Smooth muscle cell (in vitro differentiated cells): Measurements from ENCODE around the gene TRAPPC2. TPM values are rescaled to one million over a fixed set of nuclear protein-coding genes. Genes with fewer than 3 reads are reported as not detected.
"Not testable (repeated sequence)": the region's sequence is repeated elsewhere in the genome, so short reads cannot be mapped to it uniquely, and the experiment has no call there.

Experiments
- DNase-seq: peaks from one replicate; lab custom pipeline; 2025; ENCODE audit not compliant: unreplicated experiment; lab: John Stamatoyannopoulos, UW
- H2AFZ ChIP-seq: fragments of 200-600 bp; sonication (generic); 2 replicates; pipeline ENCODE4 v1.6.0; 2016; ENCODE audit warnings: antibody characterized with exemption, low read depth, mild to moderate bottlenecking
- H3F3A ChIP-seq: fragments of 200-600 bp; sonication (generic); 2 replicates; pipeline ENCODE4 v1.6.0; 2017; ENCODE audit warnings: antibody characterized with exemption, low read depth
- H3K27ac ChIP-seq: fragments of 200-600 bp; sonication (generic); 2 replicates; pipeline ENCODE4 v1.5.1; 2016; ENCODE audit warnings: low read depth, mild to moderate bottlenecking
- H3K27me3 ChIP-seq: fragments of 200-600 bp; sonication (generic); 2 replicates; pipeline ENCODE4 v1.6.1; 2016; ENCODE audit warnings: low read depth, mild to moderate bottlenecking
- H3K36me3 ChIP-seq: fragments of 200-600 bp; sonication (generic); 2 replicates; pipeline ENCODE4 v1.5.1; 2016; ENCODE audit warnings: low read depth
- H3K4me1 ChIP-seq: fragments of 200-600 bp; sonication (generic); 2 replicates; pipeline ENCODE4 v1.5.1; 2016; ENCODE audit warnings: low read depth
- H3K4me2 ChIP-seq: fragments of 200-600 bp; sonication (generic); 2 replicates; pipeline ENCODE4 v1.6.0; 2016; ENCODE audit warnings: mild to moderate bottlenecking
- H3K4me3 ChIP-seq: fragments of 200-600 bp; sonication (generic); 2 replicates; pipeline ENCODE4 v1.5.1; 2016; ENCODE audit warnings: mild to moderate bottlenecking
- H3K79me2 ChIP-seq: fragments of 200-600 bp; sonication (generic); 2 replicates; pipeline ENCODE4 v1.6.0; 2016; ENCODE audit warnings: low read depth, mild to moderate bottlenecking
- H3K9ac ChIP-seq: fragments of 200-600 bp; sonication (generic); 2 replicates; pipeline ENCODE4 v1.6.0; 2016; ENCODE audit warnings: low read depth
- H3K9me3 ChIP-seq: fragments of 200-600 bp; sonication (generic); replicated peaks from 2 replicates; pipeline ENCODE4 v1.5.1; 2016; ENCODE audit warnings: low read depth
- H4K20me1 ChIP-seq: fragments of 200-600 bp; sonication (generic); 2 replicates; pipeline ENCODE4 v1.6.0; 2016; ENCODE audit warnings: low read depth
- WGBS: methylation state at CpG from one replicate; pipeline ENCODE4 v1.1.7; 2016; ENCODE audit warnings: low lambda C conversion rate; 5-methylcytosine and 5-hydroxymethylcytosine counted together
- polyA plus RNA-seq: library from polyadenylated mRNA; unstranded; fragments of >200 nt; fragmentation: Nextera tagmentation; extraction: Ambion mirVana; gene quantifications from 2 replicates; pipeline ENCODE4 v1.2.1, GENCODE V29; 2016
- total RNA-seq: library from RNA; depleted of rRNA; stranded (reverse); fragments of >200 nt; gene quantifications from 2 replicates; pipeline ENCODE4 v1.2.3, GENCODE V29; 2014
- TF ChIP-seq, protein P1 (sequence below): fragments of 200-600 bp; sonication (generic); IDR thresholded peaks from 2 replicates; pipeline ENCODE4 v1.5.1; 2017; ENCODE audit warnings: borderline replicate concordance, mild to moderate bottlenecking, antibody characterized with exemption; ENCODE audit not compliant: insufficient read depth, poor library complexity, severe bottlenecking

The TRAPPC2 gene
- total and polyA plus RNA-seq, 2 experiments from 2014 or later, result 6.1 to 9.5 TPM

DNA sequence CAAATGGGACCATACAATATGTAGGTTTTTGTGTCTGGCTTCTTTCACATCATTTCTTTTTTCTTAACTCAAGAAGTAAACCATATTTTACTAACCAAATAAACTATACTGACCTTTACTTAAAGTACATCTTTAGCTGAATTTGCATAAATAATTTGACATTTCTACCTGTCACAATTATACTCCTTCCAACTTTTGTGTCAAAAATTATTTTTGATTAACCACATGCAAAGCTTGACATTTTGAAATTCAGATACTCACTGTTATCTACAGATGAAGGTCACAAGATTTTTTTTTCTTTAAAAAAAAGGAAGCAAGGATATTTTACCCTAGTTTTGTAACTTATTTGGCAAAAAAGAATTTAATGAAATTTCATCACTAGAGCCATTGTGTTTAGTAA is 57.5 kb downstream of the TRAPPC2 start:
- Histone ChIP-seq H3K9ac (no peak overlapping the region), H3K4me1 (no peaks in the 10 kb centered on the region), H4K20me1 (no peaks in the 10 kb centered on the region), H3F3A (no peaks in the 10 kb centered on the region), H3K9me3 (no peaks in the 10 kb centered on the region), H3K27ac (no peak overlapping the region), H3K27me3 (no peaks in the 10 kb centered on the region), H3K79me2 (no peaks in the 10 kb centered on the region), H3K4me3 (no peak overlapping the region), H3K36me3 (no peaks in the 10 kb centered on the region), H3K4me2 (no peak overlapping the region), H2AFZ (no peak overlapping the region)
- no peak for DNase-seq
- TF ChIP-seq, protein P1, sequence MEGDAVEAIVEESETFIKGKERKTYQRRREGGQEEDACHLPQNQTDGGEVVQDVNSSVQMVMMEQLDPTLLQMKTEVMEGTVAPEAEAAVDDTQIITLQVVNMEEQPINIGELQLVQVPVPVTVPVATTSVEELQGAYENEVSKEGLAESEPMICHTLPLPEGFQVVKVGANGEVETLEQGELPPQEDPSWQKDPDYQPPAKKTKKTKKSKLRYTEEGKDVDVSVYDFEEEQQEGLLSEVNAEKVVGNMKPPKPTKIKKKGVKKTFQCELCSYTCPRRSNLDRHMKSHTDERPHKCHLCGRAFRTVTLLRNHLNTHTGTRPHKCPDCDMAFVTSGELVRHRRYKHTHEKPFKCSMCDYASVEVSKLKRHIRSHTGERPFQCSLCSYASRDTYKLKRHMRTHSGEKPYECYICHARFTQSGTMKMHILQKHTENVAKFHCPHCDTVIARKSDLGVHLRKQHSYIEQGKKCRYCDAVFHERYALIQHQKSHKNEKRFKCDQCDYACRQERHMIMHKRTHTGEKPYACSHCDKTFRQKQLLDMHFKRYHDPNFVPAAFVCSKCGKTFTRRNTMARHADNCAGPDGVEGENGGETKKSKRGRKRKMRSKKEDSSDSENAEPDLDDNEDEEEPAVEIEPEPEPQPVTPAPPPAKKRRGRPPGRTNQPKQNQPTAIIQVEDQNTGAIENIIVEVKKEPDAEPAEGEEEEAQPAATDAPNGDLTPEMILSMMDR, result no peak

GRCh38 chrX:13673016-13673415 is 61.4 kb downstream of the TRAPPC2 start:
- Histone ChIP-seq H2AFZ (no peak overlapping the region), H3K4me3 (no peak overlapping the region), H3K4me2 (no peak overlapping the region), H3K9ac (no peak overlapping the region), H3K27me3 (no peaks in the 10 kb centered on the region), H3K4me1 (no peaks in the 10 kb centered on the region), H3K79me2 (no peaks in the 10 kb centered on the region), H3F3A (no peaks in the 10 kb centered on the region), H4K20me1 (no peaks in the 10 kb centered on the region), H3K36me3 (no peaks in the 10 kb centered on the region), H3K27ac (no peak overlapping the region), H3K9me3 (no peaks in the 10 kb centered on the region)
- no peak for DNase-seq
- TF ChIP-seq, protein P1, result no peak

DNA sequence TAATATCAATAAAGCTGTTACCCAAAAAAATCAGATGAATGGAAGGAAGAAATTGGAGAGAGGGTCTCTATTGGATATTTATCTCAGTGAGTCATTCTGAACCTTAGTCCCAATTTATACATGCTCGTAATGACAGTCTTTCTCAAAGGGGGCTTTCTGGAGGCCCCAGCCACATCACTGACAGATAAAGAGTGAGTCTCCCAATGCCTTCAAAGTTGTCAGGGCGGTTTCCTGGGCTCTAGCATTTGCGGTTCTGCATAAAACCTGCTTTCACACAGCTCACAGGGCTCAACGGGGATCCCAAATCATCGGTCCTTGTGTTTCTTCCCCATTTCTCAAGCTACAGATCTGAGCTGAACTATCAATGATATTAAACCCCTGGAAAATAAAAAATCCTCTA is 64.2 kb downstream of the TRAPPC2 start:
- Histone ChIP-seq H3K9me3 (no peaks in the 10 kb centered on the region), H3K36me3 (no peaks in the 10 kb centered on the region), H3K9ac (no peak overlapping the region), H3K4me1 (no peaks in the 10 kb centered on the region), H4K20me1 (no peaks in the 10 kb centered on the region), H3K27ac (peak overlapping the region; percentile 90), H3K4me3 (no peak overlapping the region), H3K79me2 (no peaks in the 10 kb centered on the region), H3F3A (no peaks in the 10 kb centered on the region), H3K27me3 (no peaks in the 10 kb centered on the region), H3K4me2 (no peak overlapping the region), H2AFZ (no peak overlapping the region)
- TF ChIP-seq, protein P1, result no peak
- WGBS, result 81% methylated on average over 5 of the region's 5 CpGs
- no peak for DNase-seq

GRCh38 chrX:13669755-13670154 is 64.7 kb downstream of the TRAPPC2 start:
- not testable (repeated sequence) for H3K4me2 ChIP-seq, H3K79me2 ChIP-seq, H3F3A ChIP-seq, H3K4me1 ChIP-seq, H4K20me1 ChIP-seq, H2AFZ ChIP-seq, H3K36me3 ChIP-seq, H3K9me3 ChIP-seq, DNase-seq, H3K27me3 ChIP-seq
- 76% methylated on average over 8 of the region's 8 CpGs for WGBS
- H3K9ac ChIP-seq, result peak overlapping the region; percentile 62
- peak overlapping the region; percentile 17 for H3K4me3 ChIP-seq
- peak overlapping the region; percentile 90 for H3K27ac ChIP-seq
